Activated T-cell treated with anti-CD3 and anti-CD28 coated beads, Interleukin-2, amount 50 U/mL, for 24 hours (primary cell): ENCODE data around the gene FCHSD1.
A peak's percentile ranks its signal among the peaks of the same experiment; 100 is the strongest.

ENCODE experiments used
- DNase-seq: peaks from one replicate; pipeline ENCODE4 v3.0.0-alpha.2; 2020
- H3K27ac Mint-ChIP-seq: 2 replicates; pipeline ENCODE4 v1.8.0; 2020; ENCODE audit warnings: mild to moderate bottlenecking, mixed read lengths
- H3K27me3 Mint-ChIP-seq: 2 replicates; pipeline ENCODE4 v1.8.0; 2020; ENCODE audit warnings: mixed read lengths
- H3K36me3 Mint-ChIP-seq: 2 replicates; pipeline ENCODE4 v1.8.0; 2020; ENCODE audit warnings: low read depth, mixed read lengths
- H3K4me1 Mint-ChIP-seq: 2 replicates; pipeline ENCODE4 v1.8.0; 2020; ENCODE audit warnings: low read depth, mixed read lengths
- H3K4me3 Mint-ChIP-seq: 2 replicates; pipeline ENCODE4 v1.8.0; 2020; ENCODE audit warnings: mild to moderate bottlenecking, moderate library complexity, mixed read lengths
- H3K9me3 Mint-ChIP-seq: 2 replicates; pipeline ENCODE4 v1.8.0; 2020; ENCODE audit warnings: mixed read lengths

Gene FCHSD1

DNA sequence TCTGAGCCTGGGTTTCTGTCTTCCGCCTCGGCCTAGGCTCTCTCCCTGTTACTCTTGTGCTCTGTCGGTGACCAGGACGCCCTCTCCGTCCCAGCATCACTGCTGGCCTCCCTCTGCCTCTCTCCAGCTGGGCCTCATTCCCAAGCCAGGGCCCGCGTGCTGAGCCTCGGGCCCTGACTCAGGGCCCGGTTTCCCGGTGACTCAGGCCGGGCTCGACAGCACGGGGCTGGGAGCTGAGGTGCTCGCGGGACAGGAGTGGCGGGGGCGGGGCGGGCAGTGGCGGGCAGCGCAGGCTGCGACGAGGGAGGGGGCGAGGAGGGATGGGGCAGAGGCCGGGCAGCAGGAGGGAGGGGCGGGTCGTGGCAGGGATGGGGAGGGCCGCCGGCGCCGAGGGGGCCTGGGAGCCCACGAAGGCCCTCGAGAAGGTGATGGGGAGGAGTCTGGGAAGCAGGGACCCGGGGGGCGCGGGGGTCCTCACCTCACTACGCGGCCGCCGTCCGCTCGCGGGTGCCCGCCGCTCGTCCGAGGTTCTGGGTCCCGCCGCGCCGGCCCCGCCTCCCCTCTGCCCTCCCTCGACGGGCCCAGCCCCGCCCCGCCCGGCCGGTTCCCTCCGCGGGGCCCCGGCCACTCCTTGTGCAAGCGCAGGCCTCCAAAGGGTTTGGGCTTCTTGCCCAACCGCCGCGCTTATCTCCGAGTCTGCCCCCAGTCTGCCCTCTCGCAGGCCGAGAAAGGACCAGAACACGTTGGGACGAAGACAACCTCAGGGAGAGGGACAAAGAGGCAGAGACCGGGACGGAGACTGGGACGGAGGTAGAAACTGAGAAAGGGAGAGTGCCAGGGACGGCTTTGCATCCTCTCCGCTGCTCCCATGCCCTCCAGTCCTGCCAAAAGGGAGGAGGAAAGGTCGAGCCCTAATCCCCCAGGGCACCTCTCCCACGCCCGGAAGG is 30.8 kb upstream of the FCHSD1 start, which contains the start of gene ARAP3:
TSS of gene ARAP3 (minus strand) at position 536 of the 947 bp plus-strand sequence. CDS start 1,744 bp downstream, outside the sequence.
- Mint-ChIP-seq H3K4me3 (peak within 1 kb of the TSS; percentile 69), H3K4me1 (peaks cover 25% of the 10 kb centered on the region), H3K27ac (peak within 1 kb of the TSS; percentile 80), H3K9me3 (no peaks in the 10 kb centered on the region), H3K27me3 (no peaks in the 10 kb centered on the region), H3K36me3 (no peaks in the 10 kb centered on the region)
- DNase-seq: peak; percentile 69

GRCh38 chr5:141681295-141681694 is 30.1 kb upstream of the FCHSD1 start:
- H3K27ac Mint-ChIP-seq: peak overlapping the region; percentile 80
- H3K9me3 Mint-ChIP-seq: no peaks in the 10 kb centered on the region
- no peaks in the 10 kb centered on the region for H3K27me3 Mint-ChIP-seq
- H3K36me3 Mint-ChIP-seq: no peaks in the 10 kb centered on the region
- no peak for DNase-seq
- H3K4me1 Mint-ChIP-seq: peaks cover 25% of the 10 kb centered on the region
- peak overlapping the region; percentile 53 for H3K4me3 Mint-ChIP-seq

DNA sequence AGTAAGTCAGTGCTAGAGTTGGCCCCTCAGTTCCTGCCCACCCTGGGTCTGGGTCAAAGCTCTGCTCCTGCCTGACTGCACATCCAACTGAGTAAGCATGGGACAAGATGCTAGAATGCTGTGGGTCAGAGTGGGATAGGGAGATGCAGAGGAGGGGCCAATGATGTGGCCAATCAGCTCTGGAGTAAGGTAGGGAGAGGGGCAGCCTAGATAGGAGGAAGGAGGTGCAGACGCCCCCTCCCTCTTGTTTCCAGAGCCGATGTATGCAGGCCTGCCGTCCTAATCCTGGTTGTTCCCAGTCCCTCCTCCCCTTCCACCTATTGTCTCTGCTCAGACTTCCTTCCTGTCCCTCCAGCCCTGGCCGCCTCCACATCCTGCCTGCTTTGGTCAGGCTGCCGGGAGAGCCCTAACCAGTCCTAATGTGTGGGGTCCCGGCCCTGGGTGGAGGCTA is 29.6 kb upstream of the FCHSD1 start:
- no peaks in the 10 kb centered on the region for H3K27me3 Mint-ChIP-seq
- no peak for DNase-seq
- no peaks in the 10 kb centered on the region for H3K9me3 Mint-ChIP-seq
- no peak overlapping the region for H3K27ac Mint-ChIP-seq
- H3K4me3 Mint-ChIP-seq: peak overlapping the region; percentile 53
- peaks cover 25% of the 10 kb centered on the region for H3K4me1 Mint-ChIP-seq
- H3K36me3 Mint-ChIP-seq: no peaks in the 10 kb centered on the region

DNA sequence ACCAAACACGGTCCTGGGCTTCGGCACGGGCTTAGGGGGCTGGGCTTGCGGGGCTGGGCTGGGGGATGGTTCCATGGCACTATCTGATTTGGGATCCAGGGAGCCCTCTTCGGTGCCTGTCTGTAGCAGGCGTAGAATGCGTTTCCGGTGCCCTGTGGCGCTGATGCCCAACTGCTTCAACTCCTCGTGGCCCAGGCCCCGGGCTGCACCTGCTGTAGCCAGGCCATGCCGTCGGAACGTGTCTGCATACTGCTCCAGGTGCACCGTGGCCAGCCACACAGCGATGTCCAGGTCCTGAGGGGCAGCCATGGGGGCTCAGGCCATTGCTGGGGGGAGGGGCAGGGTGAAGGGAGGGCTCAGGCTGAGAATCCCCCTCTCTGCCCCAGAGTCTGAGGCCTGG is 29.0 kb upstream of the FCHSD1 start:
- Mint-ChIP-seq H3K27me3 (no peaks in the 10 kb centered on the region), H3K36me3 (no peaks in the 10 kb centered on the region), H3K9me3 (no peaks in the 10 kb centered on the region), H3K4me1 (peaks cover 25% of the 10 kb centered on the region), H3K4me3 (no peak overlapping the region), H3K27ac (no peak overlapping the region)
- DNase-seq: no peak

GRCh38 chr5:141677415-141677814 is 26.2 kb upstream of the FCHSD1 start:
- no peak overlapping the region for H3K4me3 Mint-ChIP-seq

GRCh38 chr5:141675672-141676071 is 24.5 kb upstream of the FCHSD1 start:
- no peak overlapping the region for H3K27ac Mint-ChIP-seq
- H3K4me3 Mint-ChIP-seq: no peak overlapping the region
- no peaks in the 10 kb centered on the region for H3K4me1 Mint-ChIP-seq
- DNase-seq: no peak
- H3K36me3 Mint-ChIP-seq: no peaks in the 10 kb centered on the region
- H3K9me3 Mint-ChIP-seq: no peaks in the 10 kb centered on the region
- H3K27me3 Mint-ChIP-seq: no peaks in the 10 kb centered on the region

More at GRCh38 chr5:141677415-141677814, 26.2 kb upstream of the FCHSD1 start:
- H3K9me3 Mint-ChIP-seq: no peaks in the 10 kb centered on the region
- no peaks in the 10 kb centered on the region for H3K36me3 Mint-ChIP-seq
- DNase-seq: no peak
- H3K27ac Mint-ChIP-seq: no peak overlapping the region
- H3K4me1 Mint-ChIP-seq: peaks cover 11% of the 10 kb centered on the region
- no peaks in the 10 kb centered on the region for H3K27me3 Mint-ChIP-seq

DNA sequence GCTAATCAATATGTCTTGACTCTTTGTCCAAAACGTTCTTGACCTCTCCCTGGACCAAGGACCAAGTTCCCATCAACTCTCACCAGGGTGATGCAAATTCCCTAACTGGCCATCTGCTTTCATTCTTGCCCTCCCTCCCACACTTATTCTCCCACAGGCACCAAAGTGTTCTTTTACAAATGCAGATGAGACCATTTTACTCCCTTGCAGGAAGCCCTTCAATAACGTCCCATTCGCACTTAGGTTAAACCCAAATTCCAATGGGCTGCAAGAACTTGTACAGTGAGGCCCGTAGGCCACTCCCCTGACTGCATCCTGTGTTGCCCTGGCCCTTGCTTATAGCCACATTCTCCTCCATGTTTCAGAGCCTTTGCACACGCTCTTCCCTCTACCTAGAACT is 23.5 kb upstream of the FCHSD1 start:
- Mint-ChIP-seq H3K9me3 (no peaks in the 10 kb centered on the region), H3K4me3 (no peak overlapping the region), H3K4me1 (no peaks in the 10 kb centered on the region), H3K27me3 (no peaks in the 10 kb centered on the region), H3K27ac (no peak overlapping the region), H3K36me3 (no peaks in the 10 kb centered on the region)
- DNase-seq: no peak

- H3K9me3 Mint-ChIP-seq: no peaks in the 10 kb centered on the region
Observed at GRCh38 chr5:141672841-141673813, 21.9 kb upstream of the FCHSD1 start.

GRCh38 chr5:141672071-141672840 is 21.0 kb upstream of the FCHSD1 start:
- no peaks in the 10 kb centered on the region for H3K9me3 Mint-ChIP-seq
- no peaks in the 10 kb centered on the region for H3K36me3 Mint-ChIP-seq
- H3K27me3 Mint-ChIP-seq: no peaks in the 10 kb centered on the region
- no peaks in the 10 kb centered on the region for H3K4me1 Mint-ChIP-seq
- no peak overlapping the region for H3K4me3 Mint-ChIP-seq
- no peak for DNase-seq
- H3K27ac Mint-ChIP-seq: no peak overlapping the region

More at GRCh38 chr5:141672841-141673813, 21.9 kb upstream of the FCHSD1 start:
- DNase-seq: no peak
- Mint-ChIP-seq H3K36me3 (no peaks in the 10 kb centered on the region), H3K27me3 (no peaks in the 10 kb centered on the region), H3K4me1 (no peaks in the 10 kb centered on the region), H3K4me3 (no peak overlapping the region), H3K27ac (no peak overlapping the region)

GRCh38 chr5:141669520-141669919 is 18.3 kb upstream of the FCHSD1 start:
- Mint-ChIP-seq H3K27me3 (no peaks in the 10 kb centered on the region), H3K36me3 (no peaks in the 10 kb centered on the region), H3K9me3 (no peaks in the 10 kb centered on the region), H3K27ac (no peak overlapping the region), H3K4me3 (no peak overlapping the region), H3K4me1 (peaks cover 5% of the 10 kb centered on the region)
- DNase-seq: no peak

- Mint-ChIP-seq H3K36me3 (no peaks in the 10 kb centered on the region), H3K4me3 (no peak overlapping the region), H3K9me3 (no peaks in the 10 kb centered on the region), H3K27ac (no peak overlapping the region), H3K4me1 (peaks cover 5% of the 10 kb centered on the region), H3K27me3 (no peaks in the 10 kb centered on the region)
- no peak for DNase-seq
Observed at GRCh38 chr5:141668601-141669265, 17.5 kb upstream of the FCHSD1 start.

- Mint-ChIP-seq H3K4me3 (no peak overlapping the region), H3K4me1 (peaks cover 5% of the 10 kb centered on the region)
Observed at GRCh38 chr5:141665995-141666940, 15.1 kb upstream of the FCHSD1 start.

More at GRCh38 chr5:141665995-141666940, 15.1 kb upstream of the FCHSD1 start:
- DNase-seq: no peak
- Mint-ChIP-seq H3K27me3 (no peaks in the 10 kb centered on the region), H3K36me3 (no peaks in the 10 kb centered on the region), H3K9me3 (no peaks in the 10 kb centered on the region), H3K27ac (no peak overlapping the region)
